C4-2B (cell line): ENCODE measurements around the gene TAGAP.
A peak's percentile ranks its signal among the peaks of the same experiment; 100 is the strongest.
"Not testable (repeated sequence)": the region's sequence is repeated elsewhere in the genome, so short reads cannot be mapped to it uniquely, and the experiment has no call there.

Experiments
- H3K27ac ChIP-seq: fragments of 450-650 bp; 2 replicates; pipeline ENCODE4 v1.5.1; 2017
- ZFX ChIP-seq: fragments of 450-650 bp; IDR thresholded peaks from 2 replicates; pipeline ENCODE4 v1.6.1; 2017
- TF ChIP-seq, protein P1 (sequence below): fragments of 450-650 bp; conservative IDR thresholded peaks from 2 replicates; pipeline ENCODE4 v1.5.1; 2017; ENCODE audit warnings: mild to moderate bottlenecking

TAGAP gene

DNA sequence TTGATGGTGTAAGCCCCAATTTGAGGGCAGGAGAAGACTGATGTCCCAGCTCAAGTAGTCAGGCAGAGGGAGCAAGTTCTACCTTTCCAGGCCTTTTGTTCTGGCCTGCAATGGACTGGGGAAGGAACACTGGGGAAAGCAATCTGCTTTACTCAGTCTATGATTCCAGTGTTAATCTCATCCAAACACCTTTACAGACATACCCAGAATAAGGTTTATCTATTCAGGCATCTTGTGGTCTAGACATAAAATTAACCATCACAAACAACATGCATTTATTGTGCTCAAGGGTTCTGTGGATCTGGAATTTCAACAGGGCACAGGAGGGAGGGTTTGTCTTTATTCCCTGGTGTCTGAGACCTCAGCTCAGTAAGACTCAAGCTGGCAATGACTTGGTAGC is 30.4 kb downstream of the TAGAP start:
- TF ChIP-seq, protein P1, sequence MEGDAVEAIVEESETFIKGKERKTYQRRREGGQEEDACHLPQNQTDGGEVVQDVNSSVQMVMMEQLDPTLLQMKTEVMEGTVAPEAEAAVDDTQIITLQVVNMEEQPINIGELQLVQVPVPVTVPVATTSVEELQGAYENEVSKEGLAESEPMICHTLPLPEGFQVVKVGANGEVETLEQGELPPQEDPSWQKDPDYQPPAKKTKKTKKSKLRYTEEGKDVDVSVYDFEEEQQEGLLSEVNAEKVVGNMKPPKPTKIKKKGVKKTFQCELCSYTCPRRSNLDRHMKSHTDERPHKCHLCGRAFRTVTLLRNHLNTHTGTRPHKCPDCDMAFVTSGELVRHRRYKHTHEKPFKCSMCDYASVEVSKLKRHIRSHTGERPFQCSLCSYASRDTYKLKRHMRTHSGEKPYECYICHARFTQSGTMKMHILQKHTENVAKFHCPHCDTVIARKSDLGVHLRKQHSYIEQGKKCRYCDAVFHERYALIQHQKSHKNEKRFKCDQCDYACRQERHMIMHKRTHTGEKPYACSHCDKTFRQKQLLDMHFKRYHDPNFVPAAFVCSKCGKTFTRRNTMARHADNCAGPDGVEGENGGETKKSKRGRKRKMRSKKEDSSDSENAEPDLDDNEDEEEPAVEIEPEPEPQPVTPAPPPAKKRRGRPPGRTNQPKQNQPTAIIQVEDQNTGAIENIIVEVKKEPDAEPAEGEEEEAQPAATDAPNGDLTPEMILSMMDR, result no peak
- no peak for TF ChIP-seq ZFX
- no peak overlapping the region for H3K27ac ChIP-seq

DNA sequence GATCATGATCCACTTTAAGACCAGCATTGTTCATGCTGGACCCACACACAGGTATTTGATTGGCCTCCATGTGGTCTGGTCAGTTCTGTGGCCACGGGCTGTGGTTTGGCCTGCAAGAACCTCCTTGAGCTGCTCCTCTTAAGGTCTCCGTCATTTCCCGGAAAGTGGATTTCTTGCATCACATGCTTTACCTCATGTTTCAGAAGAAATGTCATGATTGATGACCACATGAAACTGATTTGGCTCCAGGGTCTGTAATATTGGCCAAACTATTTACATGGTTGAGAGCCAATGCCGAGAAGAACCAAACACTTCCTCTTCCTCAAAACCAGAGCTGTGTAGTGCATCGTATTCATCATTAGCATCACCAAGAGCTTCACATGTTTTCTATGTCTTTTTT is 31.6 kb downstream of the TAGAP start:
- TF ChIP-seq ZFX, result no peak
- TF ChIP-seq, protein P1, result no peak
- no peak overlapping the region for H3K27ac ChIP-seq

DNA sequence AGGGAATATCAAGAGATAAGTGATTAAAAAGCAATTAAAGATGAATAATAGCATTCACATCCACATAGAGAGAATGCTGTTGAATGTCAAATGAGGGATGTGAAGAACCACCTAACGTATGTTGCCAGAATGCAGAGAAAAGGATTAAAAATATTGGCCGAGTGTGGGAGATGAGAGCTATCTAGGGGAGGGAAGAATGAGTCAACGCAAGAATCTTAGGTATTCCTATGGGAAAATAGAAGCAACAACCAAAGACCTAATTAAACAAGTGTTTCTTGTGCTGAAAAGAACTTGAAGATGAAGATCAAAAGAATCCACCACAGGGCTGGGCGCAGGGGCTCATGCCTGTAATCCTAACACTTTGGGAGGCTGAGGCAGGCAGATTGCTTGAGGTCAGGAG is 32.6 kb downstream of the TAGAP start:
- no peak overlapping the region for H3K27ac ChIP-seq
- no peak for TF ChIP-seq ZFX
- TF ChIP-seq, protein P1, result no peak

DNA sequence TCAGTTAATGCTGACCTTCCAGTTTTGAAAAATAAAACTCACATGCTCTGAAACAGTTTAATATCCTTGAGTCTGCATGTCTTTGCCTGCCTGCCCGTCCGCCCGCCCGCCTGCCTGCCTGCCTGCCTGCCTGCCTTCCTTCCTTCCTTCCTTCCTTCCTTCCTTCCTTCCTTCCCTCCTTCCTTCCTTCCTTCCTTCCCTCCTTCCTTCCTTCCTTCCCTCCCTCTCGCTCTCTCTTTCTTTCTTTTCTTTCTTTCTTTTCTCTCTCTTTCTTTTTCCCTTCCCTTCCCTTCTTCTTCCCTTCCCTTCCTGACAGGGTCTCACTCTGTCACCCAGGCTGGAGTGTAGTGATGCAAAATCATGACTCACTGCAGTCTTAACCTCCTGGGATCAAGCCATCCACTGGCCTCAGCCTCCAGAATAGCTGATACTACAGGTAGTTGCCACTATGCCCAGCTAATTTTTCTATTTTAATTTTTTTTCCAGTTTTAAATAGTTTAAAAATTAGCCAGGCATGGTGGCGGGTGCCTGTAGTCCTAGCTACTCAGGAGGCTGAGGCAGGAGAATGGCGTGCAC is 34.7 kb downstream of the TAGAP start:
- not testable (repeated sequence) for H3K27ac ChIP-seq

DNA sequence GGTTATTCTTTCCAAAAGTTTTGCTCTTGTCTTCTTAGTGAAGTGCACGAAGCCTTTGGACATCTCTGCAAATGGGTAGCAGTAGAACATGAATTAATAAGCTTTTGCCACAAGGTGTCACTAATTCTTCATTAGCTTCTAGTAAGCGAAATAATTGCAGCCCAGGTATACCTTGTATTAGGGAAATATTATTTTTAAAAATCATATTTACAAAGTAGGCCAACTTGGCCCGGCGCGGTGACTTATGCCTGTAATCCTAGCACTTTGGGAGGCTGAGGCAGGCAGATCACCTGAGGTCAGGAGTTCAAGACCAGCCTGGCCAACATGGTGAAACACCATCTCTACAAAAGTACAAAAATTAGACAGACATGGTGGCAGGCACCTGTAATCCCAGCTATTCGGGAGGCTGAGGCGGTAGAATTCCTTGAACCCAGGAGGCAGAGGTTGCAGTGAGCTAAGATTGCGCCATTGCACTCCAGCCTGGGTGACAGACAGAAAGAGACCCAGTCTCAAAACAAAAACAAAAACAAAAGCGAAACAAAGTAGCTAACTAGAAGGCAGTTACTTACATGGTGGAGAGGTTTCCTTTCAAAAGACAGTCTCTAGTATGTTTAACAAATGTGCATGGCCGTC is 36.0 kb downstream of the TAGAP start:
- H3K27ac ChIP-seq, result no peak overlapping the region
- TF ChIP-seq, protein P1, result peak; percentile 32
- TF ChIP-seq ZFX, result no peak

DNA sequence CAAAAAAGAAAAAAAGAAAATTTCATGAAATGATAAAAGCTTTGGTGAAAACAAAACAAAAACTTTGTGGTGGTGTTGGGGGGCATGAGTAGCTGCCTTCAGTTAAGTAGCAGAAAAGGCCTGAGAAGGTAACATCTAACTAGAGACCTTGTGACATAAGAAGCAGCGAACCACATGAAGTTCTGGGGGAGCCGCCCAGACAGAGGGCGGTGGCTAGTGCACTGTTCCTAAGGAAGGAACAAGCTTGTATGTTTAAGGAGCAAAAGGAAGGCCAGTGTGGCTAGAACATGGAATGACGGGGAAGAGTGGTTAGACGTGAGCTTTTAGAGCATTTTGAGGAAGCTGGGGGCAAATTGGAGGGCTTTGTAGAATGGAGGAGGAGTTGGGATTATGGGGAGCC is 37.3 kb downstream of the TAGAP start:
- no peak overlapping the region for H3K27ac ChIP-seq
- TF ChIP-seq, protein P1, result no peak
- no peak for TF ChIP-seq ZFX

DNA sequence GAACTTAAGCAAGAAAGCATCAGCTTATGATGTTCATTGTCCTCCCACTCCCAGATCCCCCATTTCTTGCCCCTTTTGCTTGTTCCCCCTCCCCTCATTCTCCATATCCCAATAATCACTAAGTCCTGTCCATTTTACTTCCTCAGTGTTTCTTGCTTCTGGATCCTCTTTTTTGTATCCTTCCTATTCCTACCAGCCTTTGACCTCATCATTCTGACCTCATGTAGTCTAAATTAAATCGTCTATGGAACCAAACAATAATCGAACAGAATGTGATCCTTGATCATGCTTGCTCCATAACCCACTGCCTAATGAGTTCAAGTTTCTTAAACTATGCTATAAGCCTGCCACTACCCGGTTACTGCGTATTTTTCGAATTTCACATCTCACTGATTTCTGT is 39.4 kb downstream of the TAGAP start:
- TF ChIP-seq, protein P1, result no peak
- TF ChIP-seq ZFX, result no peak
- H3K27ac ChIP-seq, result no peak overlapping the region

DNA sequence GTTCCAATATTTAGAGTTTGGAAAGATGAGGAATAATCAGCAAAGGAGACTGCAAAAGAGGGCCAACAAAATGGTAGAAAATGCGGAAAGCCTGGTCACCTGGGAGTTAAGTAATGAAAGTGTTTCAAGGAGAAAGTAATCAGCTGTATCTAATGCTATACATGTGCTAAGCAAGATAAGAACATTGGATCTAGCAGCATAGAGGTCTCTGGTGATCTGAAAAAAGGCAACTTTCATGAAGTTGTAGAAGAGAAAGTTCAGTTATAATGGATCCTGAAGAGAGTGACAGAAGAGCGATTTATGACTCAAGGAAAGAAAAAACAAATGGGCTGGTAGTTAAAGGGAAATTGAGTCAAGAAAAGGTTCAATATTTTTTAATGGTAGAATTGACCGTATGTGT is 40.2 kb downstream of the TAGAP start:
- TF ChIP-seq, protein P1, result no peak
- no peak for TF ChIP-seq ZFX
- H3K27ac ChIP-seq, result no peak overlapping the region
